ENCODE measurements around the gene IRF8. TPM values are rescaled to one million over a fixed set of nuclear protein-coding genes. Genes with fewer than 3 reads are reported as not detected.
A peak's percentile ranks its signal among the peaks of the same experiment; 100 is the strongest.

Gene IRF8
- total and polyA plus RNA-seq, 2 of the 4 experiments (the other 2 are of a cell fraction) = not detected

DNA sequence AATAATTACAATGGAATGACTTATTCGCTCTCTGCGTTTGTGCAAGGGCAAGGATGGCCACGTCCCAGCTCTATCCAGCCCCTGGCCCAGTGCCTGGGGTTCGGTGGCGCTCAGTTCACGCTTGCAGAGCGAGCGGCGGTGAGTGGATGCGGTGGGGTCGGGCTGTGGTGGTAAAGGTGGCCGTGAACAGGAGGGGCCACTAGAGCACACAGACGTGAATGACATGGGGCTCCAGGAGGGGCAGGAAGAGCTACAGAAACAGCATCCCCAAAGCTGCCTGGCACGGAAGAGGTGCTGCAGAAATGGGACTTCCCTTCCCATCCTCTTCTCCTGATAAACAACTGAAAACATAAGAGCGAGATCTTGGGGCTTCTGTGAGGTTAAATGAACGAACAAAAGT is 28.4 kb downstream of the IRF8 start:
- Histone ChIP-seq H4K5ac (ENCODE audit: low read depth, low read length) (no peak overlapping the region), H4K20me1 (ENCODE audit: insufficient read depth, low read length) (no peaks in the 10 kb centered on the region), H3K4me3 (ENCODE audit: insufficient read depth, low read depth, low read length) (no peak overlapping the region), H3K36me3 (ENCODE audit: control insufficient read depth, insufficient read depth, low read length) (no peaks in the 10 kb centered on the region), H2BK15ac (ENCODE audit: low read depth, low read length) (no peak overlapping the region), H3K4ac (ENCODE audit: low read depth, low read length) (no peak overlapping the region), H3K4me2 (ENCODE audit: low read depth, low read length) (no peak overlapping the region), H2AK5ac (ENCODE audit: low read depth, low read length) (no peak overlapping the region), H3K4me1 (ENCODE audit: control insufficient read depth, insufficient read depth, low read length) (peaks cover 7% of the 10 kb centered on the region; the same call in 1 of the 2 replicates), H3K79me1 (ENCODE audit: low read depth in 1 of 2, low read length in 2 of 2) (no peaks in the 10 kb centered on the region), H3K27ac (ENCODE audit: insufficient read depth, low read length) (no peak overlapping the region), H3K23ac (ENCODE audit: low read depth, low read length) (no peak overlapping the region; the same call in 1 of the 2 replicates), H2AK9ac (replicated peaks; ENCODE audit: low read depth, low read length, poor library complexity) (no peak overlapping the region), H3K27me3 (ENCODE audit: control insufficient read depth, insufficient read depth, low read length) (peaks cover 63% of the 10 kb centered on the region), H2BK5ac (ENCODE audit: low read depth, low read length, poor library complexity, severe bottlenecking) (no peak overlapping the region), H3K14ac (replicated peaks; ENCODE audit: low read depth, low read length) (no peak overlapping the region), H3K9me1 (ENCODE audit: insufficient read depth, low read length) (no peaks in the 10 kb centered on the region), H2BK20ac (ENCODE audit: low read depth, low read length) (no peak overlapping the region), H4K91ac (ENCODE audit: insufficient read depth, low read depth, low read length) (no peak overlapping the region), H3K56ac (ENCODE audit: extremely low read depth, insufficient read depth, low read length) (no peak overlapping the region), H3K9ac (ENCODE audit: low read depth, low read length) (no peak overlapping the region), H3K9me3 (ENCODE audit: control insufficient read depth, insufficient read depth, low read length) (peaks cover 4% of the 10 kb centered on the region; the same call in 1 of the 2 replicates), H3K18ac (ENCODE audit: low read depth, low read length) (no peak overlapping the region), H2AFZ (replicated peaks; ENCODE audit: low read length, poor library complexity) (peak overlapping the region; percentile 23), H2BK120ac (ENCODE audit: low read depth, low read length) (no peak overlapping the region), H4K8ac (ENCODE audit: low read depth in 2 of 2, low read length in 2 of 2) (no peak overlapping the region)
- ATAC-seq (ENCODE audit: low read depth) (no peak), DNase-seq (no peak)
- no TSS peak for BruUV-seq (replicated peaks)
- in situ Hi-C loops (cut with MboI; ENCODE audit: low sequenced_read_pairs) (no loop called here), intact Hi-C loops (cut with micrococcal nuclease) (no loop called here), dilution Hi-C loops (cut with HindIII; ENCODE audit: low sequenced_read_pairs, unreplicated experiment) (no loop called here)
- ChIA-PET CTCF (no interaction called here), POLR2A (ENCODE audit: unreplicated experiment) (no interaction called here)
- 43% methylated on average over 9 of the region's 16 CpGs; no CpG with 5 or more reads in 1 of the 2 experiments for WGBS, 2 experiments (ENCODE audit: extremely low coverage in 2 of 2, insufficient read length in 1 of 2)
- no peak for TF ChIP-seq POLR2A (IDR thresholded peaks at IDR 0.05; ENCODE audit: low read depth, low read length)
- TF ChIP-seq RCOR1 (IDR thresholded peaks at IDR 0.05; ENCODE audit: insufficient replicate concordance, low read length) = no peak
